Amygdala (tissue), 56 donors: ENCODE data around the gene MMP24.
"Not testable (repeated sequence)": the region's sequence is repeated elsewhere in the genome, so short reads cannot be mapped to it uniquely, and the experiment has no call there.

Source experiments
- DNase-seq, 56 donors: peaks; one replicate each; lab custom pipeline; 2025; lab: John Stamatoyannopoulos, UW

The MMP24 gene

DNA sequence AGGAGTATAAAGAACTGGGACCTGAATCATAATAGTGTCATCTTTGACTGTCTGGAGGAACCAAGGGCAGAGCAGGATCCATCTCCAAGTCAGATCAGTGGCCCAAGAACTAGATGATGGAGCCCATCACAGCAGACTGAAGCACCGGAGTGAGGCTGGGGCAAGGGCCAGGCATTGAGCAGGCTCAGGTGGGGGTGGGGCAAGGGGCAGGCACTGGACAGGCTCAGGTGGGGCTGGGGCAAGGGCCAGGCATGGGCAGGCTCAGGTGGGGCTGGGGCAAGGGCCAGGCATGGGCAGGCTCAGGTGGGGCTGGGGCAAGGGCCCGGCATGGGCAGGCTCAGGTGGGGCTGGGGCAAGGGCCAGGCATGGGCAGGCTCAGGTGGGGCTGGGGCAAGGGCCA, 26.1 kb downstream of the MMP24 start:
- not testable (repeated sequence) for DNase-seq

DNA sequence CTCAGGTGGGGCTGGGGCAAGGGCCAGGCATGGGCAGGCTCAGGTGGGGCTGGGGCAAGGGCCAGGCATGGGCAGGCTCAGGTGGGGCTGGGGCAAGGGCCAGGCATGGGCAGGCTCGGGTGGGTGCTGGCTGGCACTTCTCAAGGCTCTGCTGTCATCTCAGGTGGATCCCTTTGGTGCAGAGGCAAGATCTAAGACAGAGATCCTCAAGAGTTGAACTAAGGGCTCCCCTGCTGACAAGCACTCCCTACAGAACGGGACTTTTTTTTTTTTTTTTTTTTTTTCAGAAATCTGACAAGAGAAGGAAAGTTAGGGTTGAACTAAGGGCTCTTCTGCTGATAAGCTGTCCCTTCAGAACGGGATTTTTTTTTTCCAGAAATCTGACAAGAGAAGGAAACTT, 26.5 kb downstream of the MMP24 start:
- no peak for DNase-seq

GRCh38 chr20:35254448-35254999, 28.0 kb downstream of the MMP24 start:
- no peak for DNase-seq

DNA sequence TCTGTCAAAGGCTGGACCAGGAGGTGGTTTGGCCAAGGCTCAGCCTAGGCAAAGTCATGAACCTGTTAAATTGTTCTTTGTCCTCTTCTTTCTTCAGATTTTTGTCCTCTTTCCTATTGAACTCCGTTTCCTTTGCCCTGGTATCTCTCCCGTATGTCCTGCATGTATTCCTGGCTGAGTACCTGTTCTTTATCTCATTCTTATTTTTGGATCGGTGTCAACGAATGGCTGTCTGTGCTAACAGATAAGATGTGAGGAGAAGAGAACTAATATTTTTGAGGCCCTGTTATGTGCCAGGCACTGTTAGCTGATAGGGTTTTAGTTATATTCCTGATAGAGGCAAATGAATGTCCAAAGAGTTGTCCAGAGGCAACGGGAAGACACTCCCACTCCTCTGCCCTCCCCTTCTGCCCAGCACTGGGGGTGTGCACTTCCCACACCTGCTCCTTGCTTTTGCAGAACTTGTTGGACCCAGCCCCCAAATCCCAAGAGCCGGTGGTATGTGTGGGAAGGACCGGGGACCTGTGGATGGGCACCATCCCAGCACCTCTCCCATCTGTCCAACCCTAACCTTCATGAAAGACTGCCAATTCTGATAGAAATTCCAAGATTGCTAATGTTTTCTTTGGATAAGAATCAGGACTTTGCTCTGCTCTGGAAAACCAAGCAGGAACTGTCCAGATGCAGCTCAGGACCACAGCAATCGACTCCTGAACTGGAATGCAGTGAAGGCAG, 30.9 kb downstream of the MMP24 start:
- DNase-seq: no peak

DNA sequence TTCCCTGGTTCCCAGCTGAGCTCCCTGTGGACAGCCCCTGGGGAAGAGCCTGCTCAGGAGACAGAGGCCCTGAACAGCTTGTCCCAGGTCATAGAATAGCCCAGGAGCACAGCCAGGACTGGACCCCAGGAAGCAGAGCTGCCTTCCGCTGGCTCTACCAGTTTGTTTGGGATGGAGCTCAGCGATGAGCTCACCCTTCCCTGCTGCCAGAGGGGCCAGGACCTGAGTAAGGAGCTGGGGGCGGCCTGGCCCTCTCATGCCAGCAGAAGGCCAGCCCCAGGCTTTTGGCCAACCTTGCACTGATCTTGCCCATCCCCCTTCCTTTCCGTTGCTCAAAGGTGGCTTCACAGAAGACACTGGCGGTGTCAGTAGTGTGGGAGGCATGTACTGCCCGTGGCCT, 33.9 kb downstream of the MMP24 start:
- no peak for DNase-seq

DNA sequence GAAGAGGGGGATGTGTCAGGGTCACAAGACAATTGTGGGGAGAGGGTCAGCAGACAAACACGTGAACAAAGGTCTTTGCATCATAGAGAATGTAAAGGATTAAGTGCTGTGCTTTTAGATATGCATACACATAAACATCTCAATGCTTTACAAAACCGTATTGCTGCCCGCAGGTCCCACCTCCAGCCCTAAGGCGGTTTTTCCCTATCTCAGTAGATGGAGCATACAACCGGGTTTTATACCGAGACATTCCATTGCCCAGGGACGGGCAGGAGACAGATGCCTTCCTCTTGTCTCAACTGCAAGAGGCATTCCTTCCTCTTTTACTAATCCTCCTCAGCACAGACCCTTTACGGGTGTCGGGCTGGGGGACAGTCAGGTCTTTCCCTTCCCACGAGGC, 35.8 kb downstream of the MMP24 start:
- not testable (repeated sequence) for DNase-seq

DNA sequence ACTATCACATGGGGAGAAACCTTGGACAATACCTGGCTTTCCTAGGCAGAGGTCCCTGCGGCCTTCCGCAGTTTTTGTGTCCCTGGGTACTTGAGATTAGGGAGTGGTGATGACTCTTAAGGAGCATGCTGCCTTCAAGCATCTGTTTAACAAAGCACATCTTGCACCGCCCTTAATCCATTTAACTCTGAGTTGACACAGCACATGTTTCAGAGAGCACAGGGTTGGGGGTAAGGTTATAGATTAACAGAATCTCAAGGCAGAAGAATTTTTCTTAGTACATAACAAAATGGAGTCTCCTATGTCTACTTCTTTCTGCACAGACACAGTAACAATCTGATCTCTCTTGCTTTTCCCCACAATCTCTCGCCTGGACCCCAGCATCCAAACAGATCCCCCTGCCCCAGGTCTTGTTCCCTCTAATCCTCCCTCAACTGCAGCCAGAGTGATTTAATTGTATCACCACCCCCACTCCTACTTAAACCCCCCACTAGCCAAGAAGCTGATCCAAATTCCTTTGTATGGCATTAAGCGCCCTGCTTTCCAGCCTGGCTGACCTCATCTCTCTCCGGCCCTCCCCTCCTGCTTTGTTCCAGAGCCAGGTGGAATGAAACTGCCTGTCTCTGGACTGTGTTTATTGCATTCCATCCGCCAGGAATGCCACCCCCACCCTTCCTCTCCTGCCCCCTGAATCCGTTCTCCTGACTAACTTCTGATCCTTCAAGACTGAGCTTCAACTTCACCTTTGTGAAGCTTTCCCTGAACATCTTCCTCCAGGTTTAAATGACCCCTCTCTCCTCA, 36.4 kb downstream of the MMP24 start:
- not testable (repeated sequence) for DNase-seq

DNA sequence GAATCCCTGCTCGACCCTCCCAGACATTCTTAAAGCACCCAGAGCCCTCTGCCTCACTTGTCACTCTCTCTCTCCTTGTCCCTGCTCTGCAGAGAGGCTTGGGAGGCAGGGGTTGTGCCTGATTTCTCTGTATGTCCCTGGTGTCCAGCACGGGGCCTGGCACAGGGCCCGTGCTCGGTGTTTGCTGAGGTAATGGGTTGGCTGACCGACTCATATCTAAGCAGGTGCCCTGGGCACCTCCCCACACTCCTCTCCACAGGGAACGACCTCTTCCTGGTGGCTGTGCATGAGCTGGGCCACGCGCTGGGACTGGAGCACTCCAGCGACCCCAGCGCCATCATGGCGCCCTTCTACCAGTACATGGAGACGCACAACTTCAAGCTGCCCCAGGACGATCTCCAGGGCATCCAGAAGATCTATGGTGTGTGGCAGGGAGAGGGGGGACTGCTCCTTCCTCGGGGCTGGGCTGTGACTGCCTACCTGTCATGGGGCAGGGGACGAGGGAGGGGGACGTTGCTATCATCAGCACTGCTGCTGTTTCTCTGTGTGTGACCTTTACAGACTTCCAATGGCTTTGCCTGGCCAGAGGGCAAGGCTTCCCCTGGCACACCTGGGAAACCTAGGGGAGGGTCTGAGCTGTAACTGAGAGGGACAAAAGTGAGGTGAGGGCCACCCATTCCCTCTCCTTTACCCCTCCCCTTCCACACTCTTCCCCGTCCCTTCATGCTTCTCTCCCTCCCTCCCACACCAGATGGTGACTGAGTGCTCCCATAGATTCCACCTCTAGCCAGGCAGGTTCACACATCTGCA, 37.2 kb downstream of the MMP24 start:
- no peak for DNase-seq

DNA sequence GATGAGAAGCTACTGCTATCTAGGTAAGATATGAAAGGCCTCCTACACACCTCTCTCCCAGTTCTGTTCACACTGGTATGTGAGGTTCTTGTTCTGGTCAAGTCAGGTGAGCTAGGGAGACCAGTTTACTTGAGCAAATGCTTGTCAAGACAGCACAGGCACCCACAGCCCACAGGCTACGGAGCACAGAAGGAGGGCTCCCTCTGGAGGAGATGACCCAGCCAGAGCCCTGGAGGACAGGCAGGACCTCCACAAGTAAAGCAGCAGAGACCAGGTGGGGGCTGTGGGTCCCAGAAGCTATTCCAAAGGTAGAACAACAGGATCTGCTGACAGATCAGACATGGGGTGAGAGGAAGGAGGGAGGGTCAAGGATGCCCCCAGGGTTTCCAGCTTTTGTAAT, 38.3 kb downstream of the MMP24 start:
- DNase-seq: no peak

- no peak for DNase-seq
Observed at GRCh38 chr20:35267092-35267491, 40.6 kb downstream of the MMP24 start.

DNA sequence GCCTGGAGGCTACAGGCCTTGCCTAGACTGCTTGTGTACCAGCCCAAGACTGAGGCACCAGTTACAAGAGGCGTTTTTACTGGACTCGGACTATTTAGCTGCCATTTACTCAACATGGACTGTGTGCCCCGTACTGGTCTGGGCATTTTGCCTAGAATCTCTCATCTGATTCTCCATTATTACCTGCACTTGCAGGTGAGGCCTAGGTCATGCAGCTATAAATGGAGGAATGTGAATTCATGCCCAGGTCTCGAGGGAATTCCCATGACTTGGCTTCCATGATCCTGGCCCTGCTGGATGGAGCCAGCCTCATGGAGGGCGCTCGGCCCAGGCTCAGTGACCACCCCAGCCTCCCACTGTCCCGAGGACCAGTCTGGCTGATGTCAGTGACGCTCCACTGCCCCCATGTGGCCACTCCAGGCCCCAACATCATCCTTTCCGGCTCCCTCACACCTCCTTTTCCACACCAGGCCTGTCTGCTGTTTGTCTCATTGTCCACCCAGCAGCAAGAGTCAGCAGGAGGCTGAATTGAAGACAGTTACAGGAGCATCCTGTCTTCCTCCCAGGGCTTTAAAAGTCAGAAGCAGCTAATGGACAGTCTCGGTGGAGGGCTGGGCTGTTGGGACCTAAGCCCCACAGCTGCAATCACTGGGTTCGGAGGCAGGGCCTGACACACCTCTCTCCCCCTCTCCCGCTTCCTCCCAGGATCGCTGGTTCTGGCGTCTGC, 42.7 kb downstream of the MMP24 start:
- peak in 27 of 56 donors; percentile 8 to 63 (median 27) for DNase-seq

GRCh38 chr20:35270021-35270902, 43.8 kb downstream of the MMP24 start:
- no peak for DNase-seq

GRCh38 chr20:35271073-35271882, 44.8 kb downstream of the MMP24 start:
- DNase-seq: no peak

- no peak for DNase-seq
Observed at GRCh38 chr20:35271904-35272303, 45.4 kb downstream of the MMP24 start.

DNA sequence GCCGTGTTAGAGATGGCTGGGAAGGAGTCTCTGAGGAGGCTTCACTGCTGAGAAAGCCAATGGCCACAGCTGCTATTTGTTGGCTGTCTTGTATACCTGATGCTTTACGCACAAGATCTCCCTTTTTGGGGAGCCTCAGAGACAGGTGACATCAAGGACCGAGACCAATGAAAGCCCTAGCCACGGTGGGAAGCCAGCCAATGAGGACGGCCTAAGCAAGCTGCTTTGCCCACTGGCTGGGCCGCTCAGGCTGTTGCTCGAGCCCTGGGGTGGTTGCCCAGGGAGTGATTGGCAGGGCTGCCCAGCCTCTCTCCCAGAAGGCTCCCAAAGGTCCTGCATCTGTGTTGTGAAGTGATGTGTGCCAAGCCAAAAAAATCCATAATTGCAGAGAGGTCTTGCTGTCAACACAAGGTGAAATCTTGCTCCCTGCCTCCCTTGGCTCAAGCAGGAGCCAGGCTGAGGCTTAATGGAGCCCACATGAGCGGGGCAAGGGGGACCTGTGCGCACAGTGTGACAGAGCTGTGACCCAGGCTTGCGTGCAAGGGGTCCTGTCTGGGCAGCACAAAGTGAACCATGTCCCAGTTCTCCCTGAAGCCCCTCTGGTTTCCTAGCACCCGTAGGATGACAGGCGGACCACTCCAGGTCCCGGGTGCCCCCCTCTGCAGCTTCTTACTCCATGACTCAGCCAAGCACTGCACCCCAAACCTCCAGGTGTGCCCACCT, 47.1 kb downstream of the MMP24 start:
- DNase-seq: peak in 42 of 56 donors; percentile 3 to 80 (median 51)

DNA sequence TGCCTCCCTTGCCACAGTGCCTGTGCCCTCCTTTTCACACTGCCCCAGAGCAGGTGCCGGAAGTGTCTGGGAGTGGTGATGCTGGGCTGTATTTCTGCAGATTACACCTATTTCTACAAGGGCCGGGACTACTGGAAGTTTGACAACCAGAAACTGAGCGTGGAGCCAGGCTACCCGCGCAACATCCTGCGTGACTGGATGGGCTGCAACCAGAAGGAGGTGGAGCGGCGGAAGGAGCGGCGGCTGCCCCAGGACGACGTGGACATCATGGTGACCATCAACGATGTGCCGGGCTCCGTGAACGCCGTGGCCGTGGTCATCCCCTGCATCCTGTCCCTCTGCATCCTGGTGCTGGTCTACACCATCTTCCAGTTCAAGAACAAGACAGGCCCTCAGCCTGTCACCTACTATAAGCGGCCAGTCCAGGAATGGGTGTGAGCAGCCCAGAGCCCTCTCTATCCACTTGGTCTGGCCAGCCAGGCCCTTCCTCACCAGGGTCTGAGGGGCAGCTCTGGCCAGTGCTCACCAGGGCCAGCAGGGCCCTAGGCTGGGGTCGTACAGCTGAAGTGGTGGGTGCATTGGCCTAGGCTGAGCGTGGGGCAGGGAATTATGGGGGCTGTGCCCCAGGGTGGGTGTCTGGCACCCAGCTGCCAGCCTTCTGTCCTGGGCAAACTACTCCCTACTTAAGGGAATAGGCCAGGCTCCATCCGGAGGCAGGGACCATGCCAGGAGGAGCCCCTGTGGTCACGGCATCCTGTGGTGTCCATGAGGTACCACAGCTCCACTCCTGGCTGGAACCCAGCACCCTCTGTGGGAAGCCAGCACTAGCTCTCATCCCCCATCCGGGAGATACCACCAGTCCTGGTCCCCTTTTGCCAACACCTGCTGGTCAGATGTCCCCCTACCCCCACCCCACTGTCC, 47.9 kb downstream of the MMP24 start:
- no peak for DNase-seq
